Activated naive CD4-positive, alpha-beta T cell (primary cell): ENCODE data around the gene FDXACB1.
A peak's percentile ranks its signal among the peaks of the same experiment; 100 is the strongest.

Source experiments
- DNase-seq, 4 experiments: peaks; one replicate each; lab custom pipeline; 2025; lab: John Stamatoyannopoulos, UW

The FDXACB1 gene

DNA sequence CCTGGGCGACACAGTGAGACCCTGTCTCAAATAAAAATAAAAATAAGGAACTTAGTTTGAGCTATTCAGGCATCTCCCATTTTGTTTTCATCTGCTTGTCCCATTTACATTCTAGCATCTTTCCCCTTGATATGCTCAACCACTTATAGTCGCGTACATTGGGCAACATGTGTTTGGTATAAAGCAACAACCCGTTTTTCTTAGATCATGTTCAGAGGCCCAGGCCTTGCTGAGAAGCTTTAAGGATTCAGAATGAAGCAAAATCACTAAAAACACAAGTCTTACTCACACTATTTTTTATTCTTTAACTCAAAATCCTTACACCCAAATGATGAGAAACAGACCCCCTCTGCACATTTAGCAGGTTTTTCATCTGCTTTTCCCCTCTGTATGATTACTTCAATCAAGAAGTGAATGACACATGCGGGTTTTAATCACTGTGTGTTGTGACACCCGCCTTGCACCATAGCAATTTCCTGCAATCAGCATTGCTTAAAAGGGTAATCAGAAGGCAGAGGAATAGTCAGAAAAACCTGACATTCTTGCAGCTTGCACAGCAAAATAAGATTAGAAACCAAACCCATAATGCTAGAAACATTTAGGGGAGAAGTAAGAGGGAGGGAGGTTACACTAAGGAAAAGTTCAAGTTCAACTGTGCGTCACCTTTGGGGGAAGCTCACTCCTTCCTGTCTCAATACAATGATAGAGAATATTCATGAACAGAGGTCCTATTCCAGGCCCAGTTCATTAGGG, 33.5 kb downstream of the FDXACB1 start:
- DNase-seq = no peak

GRCh38 chr11:111843661-111844060, 35.3 kb downstream of the FDXACB1 start:
- DNase-seq = no peak

DNA sequence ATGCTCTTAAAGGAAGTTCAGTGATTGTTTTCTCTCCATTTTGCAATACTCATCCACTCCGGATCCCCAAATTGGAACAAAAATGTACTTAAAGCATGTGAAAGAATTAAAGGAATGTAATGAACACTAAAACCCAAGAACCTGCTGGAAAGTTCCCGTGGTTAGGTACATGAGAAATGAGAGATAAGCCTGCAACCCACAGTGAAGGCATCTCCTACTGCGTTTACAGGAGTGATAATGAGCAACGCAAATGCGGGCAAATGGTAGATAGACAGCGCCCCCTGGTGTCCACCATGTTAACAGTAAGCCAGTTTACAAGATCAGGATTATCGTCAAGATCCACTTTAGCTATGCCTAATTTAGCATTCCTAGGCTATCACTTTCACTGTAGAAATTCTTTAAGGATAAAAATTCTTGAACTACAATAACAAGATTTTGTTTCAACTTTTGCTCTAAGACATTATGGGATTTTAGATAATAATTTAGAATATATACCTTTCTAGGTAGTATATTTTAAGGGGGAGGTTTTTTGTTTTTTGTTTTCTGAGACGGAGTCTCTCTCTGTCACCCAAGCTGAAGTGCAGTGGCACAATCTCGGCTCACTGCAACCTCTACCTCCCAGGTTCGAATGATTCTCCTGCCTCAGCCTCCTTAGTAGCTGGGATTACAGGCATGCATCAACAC, 37.5 kb downstream of the FDXACB1 start:
- peak; percentile 54 to 83 (median 78) for DNase-seq

GRCh38 chr11:111840143-111840542, 38.8 kb downstream of the FDXACB1 start:
- no peak for DNase-seq

DNA sequence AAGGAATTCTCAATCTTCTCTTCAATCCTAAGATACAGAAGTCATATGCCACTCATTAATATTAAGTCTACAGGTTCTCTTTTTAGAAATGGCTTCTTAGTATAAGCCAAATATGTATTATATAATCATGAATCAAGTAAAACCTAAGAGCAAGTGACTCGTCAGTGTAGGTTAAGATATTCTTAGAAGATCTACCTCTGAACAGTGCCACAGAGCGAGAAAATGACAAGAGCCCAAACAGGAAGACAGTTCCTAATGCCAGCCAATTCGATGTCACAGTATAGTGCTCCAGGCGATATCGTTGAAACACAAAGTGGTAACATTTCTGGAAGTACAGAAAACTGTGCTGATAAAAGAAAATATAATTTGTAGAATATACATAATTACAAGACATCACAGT, 40.9 kb downstream of the FDXACB1 start:
- DNase-seq = no peak

DNA sequence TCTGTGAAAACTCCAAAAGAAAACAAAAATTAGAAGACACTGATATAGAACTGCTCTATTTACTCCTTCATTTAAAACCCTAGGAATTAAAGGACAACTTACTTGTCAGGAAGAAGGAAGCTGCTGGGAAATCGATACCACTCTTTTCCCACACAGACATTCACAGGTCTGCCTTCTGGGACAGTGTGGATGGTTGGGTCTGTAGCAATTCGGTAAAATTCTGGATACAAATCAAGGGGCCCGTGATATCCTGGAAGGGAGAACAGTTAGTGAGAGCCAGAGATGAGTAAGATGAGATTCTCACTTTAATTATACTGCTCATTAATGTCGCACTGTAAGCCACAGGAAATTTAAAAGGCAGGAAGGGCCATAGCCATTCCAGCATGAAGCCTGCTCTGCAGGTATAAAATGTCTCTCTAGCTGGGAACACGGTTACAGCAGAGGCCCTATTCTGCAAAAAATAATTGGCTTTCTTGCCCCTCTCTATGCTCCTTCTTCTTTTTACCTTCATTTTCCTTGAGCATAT, 41.5 kb downstream of the FDXACB1 start:
- DNase-seq = no peak

- DNase-seq = no peak
Measured at GRCh38 chr11:111836721-111837120, 42.2 kb downstream of the FDXACB1 start.

DNA sequence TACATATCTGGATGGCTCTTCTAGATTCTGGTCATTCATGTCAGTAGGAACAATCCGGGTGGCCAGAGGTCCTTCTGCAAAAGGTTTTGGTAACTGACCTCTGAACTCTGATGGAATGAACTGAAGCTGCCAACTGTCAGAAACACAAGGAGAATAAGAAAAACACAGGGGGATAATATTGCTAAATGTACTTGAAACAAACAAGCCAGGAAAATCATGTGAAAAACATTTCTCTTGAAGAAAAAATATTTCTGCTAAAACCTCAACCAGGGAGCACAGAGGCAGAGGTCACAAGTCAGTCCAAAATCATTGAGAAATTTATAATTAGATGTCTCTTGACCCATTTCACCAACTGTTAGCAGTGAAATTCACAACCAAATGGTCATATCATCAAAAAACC, 42.8 kb downstream of the FDXACB1 start:
- DNase-seq = no peak

GRCh38 chr11:111835665-111836064, 43.3 kb downstream of the FDXACB1 start:
- DNase-seq = no peak

DNA sequence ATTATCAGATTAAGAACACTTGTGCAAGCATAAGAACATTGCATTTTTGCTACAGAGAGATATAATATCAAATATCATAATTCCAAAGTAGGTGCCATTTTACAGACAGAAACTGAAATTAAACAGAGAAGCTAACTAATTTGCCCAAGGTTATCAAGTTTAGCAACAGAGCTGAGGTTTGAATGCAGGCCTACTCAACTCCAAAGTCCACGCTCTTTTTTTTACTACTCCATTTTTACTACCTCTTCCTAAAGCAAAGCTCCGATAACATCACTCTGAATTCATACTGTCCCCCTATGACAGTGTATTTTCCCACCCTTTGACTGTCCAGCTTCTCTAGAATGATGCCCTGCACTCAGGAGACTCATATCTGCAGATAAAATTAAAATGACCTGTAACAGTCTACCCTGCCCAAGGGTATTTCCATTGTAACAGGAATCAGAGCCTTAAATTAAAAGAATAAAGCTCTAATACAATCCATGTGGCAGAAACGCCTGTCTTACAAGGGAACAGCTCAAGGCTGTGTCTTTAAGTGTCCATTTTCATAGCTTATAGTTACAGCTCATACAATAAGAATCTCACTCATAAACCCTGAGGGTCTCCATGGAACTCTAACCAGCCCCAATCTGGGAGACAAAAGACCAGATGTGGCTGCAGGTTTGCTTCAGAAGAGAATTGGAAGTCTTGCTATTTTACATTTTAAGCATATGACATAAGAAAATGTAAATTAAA, 44.4 kb downstream of the FDXACB1 start:
- DNase-seq = no peak

DNA sequence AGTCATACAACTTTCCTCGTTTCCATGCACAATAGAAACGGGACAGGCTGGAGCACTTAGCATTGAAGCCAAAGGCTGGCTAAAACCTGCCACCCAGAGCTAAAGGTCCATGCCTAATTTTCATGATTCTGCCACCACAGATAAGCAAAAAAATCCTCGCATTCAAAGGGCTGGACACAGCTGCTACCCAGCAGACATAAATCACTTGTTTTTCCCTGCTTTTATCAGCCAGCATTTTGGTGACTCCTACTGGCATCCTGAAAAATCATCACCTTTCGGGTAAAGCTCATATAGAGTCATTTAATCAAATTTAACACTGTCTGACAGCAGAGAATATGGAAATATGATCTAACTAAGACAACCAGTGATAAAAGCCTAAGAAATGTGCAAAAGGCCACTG, 45.4 kb downstream of the FDXACB1 start:
- no peak for DNase-seq

GRCh38 chr11:111829185-111829968, 49.6 kb downstream of the FDXACB1 start:
- DNase-seq = no peak

DNA sequence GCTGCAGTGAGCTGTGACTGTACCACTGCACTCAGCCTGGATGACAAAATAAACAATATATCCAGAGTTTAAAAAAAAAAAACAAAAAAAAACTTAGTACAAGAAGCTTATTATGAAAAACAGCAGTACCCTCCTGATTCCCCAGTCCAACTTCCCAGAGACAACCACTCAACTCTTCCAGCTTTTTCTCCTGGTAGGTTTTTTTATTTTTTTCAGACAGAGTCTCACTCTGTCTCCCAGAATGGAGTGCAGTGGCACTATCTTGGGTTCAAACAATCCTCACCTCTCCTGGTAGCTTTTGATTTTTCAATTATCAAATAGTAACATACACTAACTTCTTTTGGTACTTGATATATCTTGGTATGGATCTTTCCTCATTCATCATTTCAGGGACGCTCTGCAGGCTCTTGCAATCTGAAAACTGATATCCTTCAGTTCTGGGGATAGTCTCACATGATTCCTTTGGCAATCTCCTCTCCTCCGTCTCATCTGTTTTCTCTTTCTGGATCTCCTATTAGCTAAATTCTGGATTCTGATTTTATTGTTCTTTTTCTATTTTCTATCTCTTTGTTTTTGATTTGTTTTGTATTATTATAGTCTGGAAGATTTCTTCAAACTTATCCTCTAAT, 52.5 kb downstream of the FDXACB1 start:
- no peak for DNase-seq
